GM23338 (cell line): ENCODE results near the gene TMEM119. TPM values are rescaled to one million over a fixed set of nuclear protein-coding genes. Genes with fewer than 3 reads are reported as not detected.

Experiments used
- ATAC-seq: fragments of 200-7000 bp; cut with Tn5 transposase; 3 replicates; pipeline ENCODE4 v1.9.1; 2020
- DNase-seq: peaks from one replicate; pipeline ENCODE4 v3.0.0-alpha.2; 2015; ENCODE audit warnings: low spot score
- H2AFZ ChIP-seq: fragments of 200-600 bp; sonication (generic); 2 replicates; pipeline ENCODE4 v1.8.0; 2016; ENCODE audit warnings: antibody characterized with exemption, mild to moderate bottlenecking, moderate library complexity
- H3F3A ChIP-seq: fragments of 200-600 bp; sonication (generic); replicated peaks from 2 replicates; pipeline ENCODE4 v1.8.0; 2017; ENCODE audit warnings: antibody characterized with exemption, mixed run types, low read depth
- H3K27ac ChIP-seq: fragments of 200-600 bp; sonication (generic); 2 replicates; pipeline ENCODE4 v1.6.1; 2016; ENCODE audit warnings: low read depth
- H3K27me3 ChIP-seq: fragments of 200-600 bp; sonication (generic); 2 replicates; pipeline ENCODE4 v1.8.0; 2016; ENCODE audit warnings: mild to moderate bottlenecking, mixed run types, moderate library complexity; ENCODE audit not compliant: insufficient read depth
- H3K36me3 ChIP-seq: fragments of 200-600 bp; sonication (generic); 2 replicates; pipeline ENCODE4 v1.8.0; 2016; ENCODE audit warnings: mild to moderate bottlenecking; ENCODE audit not compliant: insufficient read depth
- H3K4me1 ChIP-seq: fragments of 200-600 bp; sonication (generic); 2 replicates; pipeline ENCODE4 v1.8.0; 2016; ENCODE audit warnings: mild to moderate bottlenecking, moderate library complexity; ENCODE audit not compliant: insufficient read depth
- H3K4me2 ChIP-seq: fragments of 200-600 bp; sonication (generic); 2 replicates; pipeline ENCODE4 v1.7.1; 2017; ENCODE audit warnings: mixed run types
- H3K4me3 ChIP-seq: fragments of 200-600 bp; sonication (generic); 2 replicates; pipeline ENCODE4 v1.6.1; 2016; ENCODE audit warnings: mixed run types
- H3K79me2 ChIP-seq: fragments of 200-600 bp; sonication (generic); replicated peaks from 2 replicates; pipeline ENCODE4 v1.8.0; 2017; ENCODE audit warnings: mild to moderate bottlenecking; ENCODE audit not compliant: insufficient read depth
- H3K9me2 ChIP-seq: fragments of 200-600 bp; sonication (generic); 2 replicates; pipeline ENCODE4 v1.8.0; 2017; ENCODE audit not compliant: insufficient read depth
- H4K20me1 ChIP-seq: fragments of 200-600 bp; sonication (generic); replicated peaks from 2 replicates; pipeline ENCODE4 v1.8.0; 2017; ENCODE audit warnings: mild to moderate bottlenecking; ENCODE audit not compliant: insufficient read depth
- H3K27ac Mint-ChIP-seq: 2 replicates; pipeline ENCODE4 v1.8.0; 2020; ENCODE audit warnings: inconsistent platforms, mild to moderate bottlenecking, moderate library complexity, mixed read lengths
- H3K27me3 Mint-ChIP-seq: 3 replicates; pipeline ENCODE4 v1.8.0; 2022; ENCODE audit warnings: low read depth, mild to moderate bottlenecking, moderate library complexity, mixed read lengths, inconsistent platforms; ENCODE audit not compliant: insufficient read depth, poor library complexity
- H3K36me3 Mint-ChIP-seq: 3 replicates; pipeline ENCODE4 v1.8.0; 2021; ENCODE audit warnings: low read depth, mild to moderate bottlenecking, inconsistent platforms, moderate library complexity, mixed read lengths
- H3K4me1 Mint-ChIP-seq: 3 replicates; pipeline ENCODE4 v1.8.0; 2020; ENCODE audit warnings: mild to moderate bottlenecking, inconsistent platforms, mixed read lengths
- H3K4me3 Mint-ChIP-seq: 3 replicates; pipeline ENCODE4 v1.8.0; 2021; ENCODE audit warnings: moderate library complexity, mild to moderate bottlenecking, inconsistent platforms, mixed read lengths
- H3K9me3 Mint-ChIP-seq: 3 replicates; pipeline ENCODE4 v1.8.0; 2020; ENCODE audit warnings: moderate library complexity, mild to moderate bottlenecking, inconsistent platforms, mixed read lengths
- CREB1 ChIP-seq: fragments of 250-450 bp; sonication (Bioruptor Pico); IDR thresholded peaks from 2 replicates; pipeline ENCODE4 v1.5.0; 2020; ENCODE audit warnings: low read depth, mild to moderate bottlenecking, moderate library complexity
- EZH2 ChIP-seq: fragments of 200-600 bp; sonication (generic); IDR thresholded peaks from one replicate; pipeline ENCODE4 v1.8.0; 2017; ENCODE audit warnings: antibody characterized with exemption, mild to moderate bottlenecking, low read depth; ENCODE audit not compliant: unreplicated experiment
- EZH2phosphoT487 ChIP-seq: fragments of 200-600 bp; sonication (generic); IDR thresholded peaks from one replicate; pipeline ENCODE4 v1.8.1; 2018; ENCODE audit warnings: antibody characterized with exemption; ENCODE audit not compliant: unreplicated experiment
- JUNB ChIP-seq: IDR thresholded peaks from one replicate; pipeline ENCODE4 v1.6.1; 2016; ENCODE audit warnings: antibody characterized with exemption; ENCODE audit not compliant: unreplicated experiment
- NANOG ChIP-seq: IDR thresholded peaks from 2 replicates; pipeline ENCODE4 v1.6.1; 2016; ENCODE audit warnings: antibody characterized with exemption, borderline replicate concordance
- POLR2AphosphoS5 ChIP-seq: IDR thresholded peaks from 2 replicates; pipeline ENCODE4 v1.6.1; 2016; ENCODE audit warnings: antibody characterized with exemption, low read depth
- STAT1 ChIP-seq: IDR thresholded peaks from one replicate; pipeline ENCODE4 v1.6.1; 2016; ENCODE audit warnings: antibody characterized with exemption; ENCODE audit not compliant: unreplicated experiment
- polyA plus RNA-seq: library from polyadenylated mRNA; unstranded; fragments of >200 nt; fragmentation: Nextera tagmentation; extraction: Ambion mirVana; gene quantifications from 2 replicates; pipeline ENCODE4 v1.2.1, GENCODE V29; 2016
- total RNA-seq: library from RNA; depleted of rRNA; stranded (reverse); fragments of >200 nt; shearing (Covaris generic); gene quantifications from 2 replicates; pipeline ENCODE4 v1.2.3, GENCODE V29; 2014
- TF ChIP-seq, protein P1 (sequence below), 2 experiments: fragments of 200-600 bp in 1 of 2; sonication (generic) in 1 of 2; conservative IDR thresholded peaks; 2 replicates each; pipeline versions ENCODE4 v1.5.1 to v1.6.1; 2016 to 2017; ENCODE audit warnings: antibody characterized with exemption in 2 of 2, low read depth in 2 of 2, mild to moderate bottlenecking in 2 of 2, moderate library complexity in 1 of 2
- TF ChIP-seq, protein P2 (sequence below): IDR thresholded peaks from 2 replicates; pipeline ENCODE4 v1.6.1; 2016; ENCODE audit warnings: antibody characterized with exemption
- TF ChIP-seq, protein P3 (sequence below): fragments of 250-450 bp; sonication (Bioruptor Pico); IDR thresholded peaks from 2 replicates; pipeline ENCODE4 v1.5.0; 2020; ENCODE audit warnings: mild to moderate bottlenecking, moderate library complexity
- TF ChIP-seq, protein P4 (sequence below): IDR thresholded peaks from one replicate; pipeline ENCODE4 v1.6.1; 2018; ENCODE audit warnings: antibody characterized with exemption; ENCODE audit not compliant: unreplicated experiment

The TMEM119 gene
- total and polyA plus RNA-seq, 2 experiments from 2014 or later = 0.06 to 0.07 TPM

DNA sequence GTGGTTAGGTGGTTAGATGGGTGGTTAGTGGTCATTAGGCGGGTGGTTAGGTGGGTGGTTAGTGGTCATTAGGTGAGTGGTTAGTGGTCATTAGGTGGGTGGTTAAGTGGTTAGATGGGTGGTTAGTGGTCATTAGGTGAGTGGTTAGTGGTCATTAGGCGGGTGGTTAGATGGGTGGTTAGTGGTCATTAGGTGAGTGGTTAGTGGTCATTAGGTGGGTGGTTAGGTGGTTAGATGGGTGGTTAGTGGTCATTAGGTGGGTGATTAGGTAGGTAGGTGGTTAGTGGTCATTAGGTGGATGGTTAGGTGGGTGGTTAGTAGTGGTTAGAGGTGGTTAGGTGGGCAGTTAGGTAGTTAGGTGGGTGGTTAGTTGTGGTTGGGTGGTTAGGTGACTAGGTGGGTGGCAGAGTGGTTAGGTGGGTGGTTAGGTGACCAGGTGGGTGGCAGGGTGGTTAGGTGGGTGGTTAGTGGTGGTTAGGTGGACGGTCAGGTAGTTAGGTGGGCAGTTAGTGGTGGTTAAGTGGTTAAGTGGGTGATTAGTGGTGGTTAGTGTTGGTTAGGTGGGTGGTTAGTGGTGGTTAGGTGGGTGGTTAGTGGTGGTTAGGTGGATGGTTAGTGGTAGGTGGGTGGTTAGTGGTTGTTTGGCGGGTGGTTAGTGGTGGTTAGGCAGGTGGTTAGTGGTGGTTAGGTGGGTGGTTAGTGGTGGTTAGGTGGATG lies 8.0 kb upstream of the TMEM119 start (continued):
- TF ChIP-seq, protein P1, sequence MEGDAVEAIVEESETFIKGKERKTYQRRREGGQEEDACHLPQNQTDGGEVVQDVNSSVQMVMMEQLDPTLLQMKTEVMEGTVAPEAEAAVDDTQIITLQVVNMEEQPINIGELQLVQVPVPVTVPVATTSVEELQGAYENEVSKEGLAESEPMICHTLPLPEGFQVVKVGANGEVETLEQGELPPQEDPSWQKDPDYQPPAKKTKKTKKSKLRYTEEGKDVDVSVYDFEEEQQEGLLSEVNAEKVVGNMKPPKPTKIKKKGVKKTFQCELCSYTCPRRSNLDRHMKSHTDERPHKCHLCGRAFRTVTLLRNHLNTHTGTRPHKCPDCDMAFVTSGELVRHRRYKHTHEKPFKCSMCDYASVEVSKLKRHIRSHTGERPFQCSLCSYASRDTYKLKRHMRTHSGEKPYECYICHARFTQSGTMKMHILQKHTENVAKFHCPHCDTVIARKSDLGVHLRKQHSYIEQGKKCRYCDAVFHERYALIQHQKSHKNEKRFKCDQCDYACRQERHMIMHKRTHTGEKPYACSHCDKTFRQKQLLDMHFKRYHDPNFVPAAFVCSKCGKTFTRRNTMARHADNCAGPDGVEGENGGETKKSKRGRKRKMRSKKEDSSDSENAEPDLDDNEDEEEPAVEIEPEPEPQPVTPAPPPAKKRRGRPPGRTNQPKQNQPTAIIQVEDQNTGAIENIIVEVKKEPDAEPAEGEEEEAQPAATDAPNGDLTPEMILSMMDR (conservative IDR thresholded peaks at IDR 0.05; ENCODE audit: low read depth in 2 of 2) = no peak
- TF ChIP-seq EZH2 = no peak
- no peak for TF ChIP-seq JUNB
- TF ChIP-seq, protein P2, sequence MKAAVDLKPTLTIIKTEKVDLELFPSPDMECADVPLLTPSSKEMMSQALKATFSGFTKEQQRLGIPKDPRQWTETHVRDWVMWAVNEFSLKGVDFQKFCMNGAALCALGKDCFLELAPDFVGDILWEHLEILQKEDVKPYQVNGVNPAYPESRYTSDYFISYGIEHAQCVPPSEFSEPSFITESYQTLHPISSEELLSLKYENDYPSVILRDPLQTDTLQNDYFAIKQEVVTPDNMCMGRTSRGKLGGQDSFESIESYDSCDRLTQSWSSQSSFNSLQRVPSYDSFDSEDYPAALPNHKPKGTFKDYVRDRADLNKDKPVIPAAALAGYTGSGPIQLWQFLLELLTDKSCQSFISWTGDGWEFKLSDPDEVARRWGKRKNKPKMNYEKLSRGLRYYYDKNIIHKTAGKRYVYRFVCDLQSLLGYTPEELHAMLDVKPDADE = no peak
- TF ChIP-seq POLR2AphosphoS5 = no peak

DNA sequence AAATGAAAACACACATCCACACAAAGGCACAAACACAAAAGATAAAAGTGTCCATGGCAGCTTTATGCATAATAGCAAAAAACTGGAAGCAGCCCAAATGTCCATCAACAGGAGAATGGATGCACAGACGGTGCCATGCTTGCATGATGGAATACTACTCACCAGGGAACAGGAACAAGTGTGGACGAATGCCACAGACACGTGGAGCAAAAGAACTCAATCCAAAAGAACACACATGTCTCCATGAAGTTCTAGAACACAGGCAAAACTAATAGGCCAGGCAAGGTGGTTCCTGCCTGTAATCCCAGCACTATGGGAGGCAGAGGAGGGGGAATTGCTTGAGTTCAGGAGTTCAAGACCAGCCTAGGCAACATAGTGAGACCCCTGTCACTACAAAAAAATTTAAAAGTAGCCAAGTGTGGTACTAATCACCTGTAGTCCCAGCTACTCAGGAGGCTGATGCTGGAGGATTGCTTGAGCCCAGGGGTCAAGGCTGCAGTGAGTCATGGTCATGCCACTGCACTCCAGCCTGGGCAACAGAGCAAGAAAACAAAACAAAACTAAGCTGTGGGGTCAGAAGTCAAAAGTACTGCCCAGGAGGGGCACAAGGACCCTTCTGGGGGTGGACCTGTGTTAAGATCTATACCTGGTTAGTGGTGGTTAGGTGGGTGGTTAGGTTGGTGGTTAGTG lies 7.3 kb upstream of the TMEM119 start:
- DNase-seq (no peak), ATAC-seq (no peak)
- Mint-ChIP-seq H3K4me3 (no peak overlapping the region), H3K27ac (peak overlapping the region; percentile 48; the same call in 1 of the 2 replicates), H3K27me3 (peaks cover 8% of the 10 kb centered on the region), H3K9me3 (no peaks in the 10 kb centered on the region), H3K36me3 (no peaks in the 10 kb centered on the region), H3K4me1 (peaks cover 18% of the 10 kb centered on the region)
- H3K27me3 ChIP-seq = no peaks in the 10 kb centered on the region
- no peaks in the 10 kb centered on the region for H4K20me1 ChIP-seq
- no peaks in the 10 kb centered on the region for H3K79me2 ChIP-seq
- no peak overlapping the region for H3K27ac ChIP-seq
- no peaks in the 10 kb centered on the region; the same call in 1 of the 2 replicates for H3K4me1 ChIP-seq
- H3K4me2 ChIP-seq = no peak overlapping the region
- H3K9me2 ChIP-seq = no peaks in the 10 kb centered on the region
- no peaks in the 10 kb centered on the region for H3K36me3 ChIP-seq
- no peak overlapping the region for H3K4me3 ChIP-seq
- 0 out of 2 replicates have a peak, but pooled peaks cover 6% of the 10 kb centered on the region for H3F3A ChIP-seq
- no peak overlapping the region for H2AFZ ChIP-seq
- TF ChIP-seq NANOG = no peak
- TF ChIP-seq STAT1 = no peak
- TF ChIP-seq, protein P3, sequence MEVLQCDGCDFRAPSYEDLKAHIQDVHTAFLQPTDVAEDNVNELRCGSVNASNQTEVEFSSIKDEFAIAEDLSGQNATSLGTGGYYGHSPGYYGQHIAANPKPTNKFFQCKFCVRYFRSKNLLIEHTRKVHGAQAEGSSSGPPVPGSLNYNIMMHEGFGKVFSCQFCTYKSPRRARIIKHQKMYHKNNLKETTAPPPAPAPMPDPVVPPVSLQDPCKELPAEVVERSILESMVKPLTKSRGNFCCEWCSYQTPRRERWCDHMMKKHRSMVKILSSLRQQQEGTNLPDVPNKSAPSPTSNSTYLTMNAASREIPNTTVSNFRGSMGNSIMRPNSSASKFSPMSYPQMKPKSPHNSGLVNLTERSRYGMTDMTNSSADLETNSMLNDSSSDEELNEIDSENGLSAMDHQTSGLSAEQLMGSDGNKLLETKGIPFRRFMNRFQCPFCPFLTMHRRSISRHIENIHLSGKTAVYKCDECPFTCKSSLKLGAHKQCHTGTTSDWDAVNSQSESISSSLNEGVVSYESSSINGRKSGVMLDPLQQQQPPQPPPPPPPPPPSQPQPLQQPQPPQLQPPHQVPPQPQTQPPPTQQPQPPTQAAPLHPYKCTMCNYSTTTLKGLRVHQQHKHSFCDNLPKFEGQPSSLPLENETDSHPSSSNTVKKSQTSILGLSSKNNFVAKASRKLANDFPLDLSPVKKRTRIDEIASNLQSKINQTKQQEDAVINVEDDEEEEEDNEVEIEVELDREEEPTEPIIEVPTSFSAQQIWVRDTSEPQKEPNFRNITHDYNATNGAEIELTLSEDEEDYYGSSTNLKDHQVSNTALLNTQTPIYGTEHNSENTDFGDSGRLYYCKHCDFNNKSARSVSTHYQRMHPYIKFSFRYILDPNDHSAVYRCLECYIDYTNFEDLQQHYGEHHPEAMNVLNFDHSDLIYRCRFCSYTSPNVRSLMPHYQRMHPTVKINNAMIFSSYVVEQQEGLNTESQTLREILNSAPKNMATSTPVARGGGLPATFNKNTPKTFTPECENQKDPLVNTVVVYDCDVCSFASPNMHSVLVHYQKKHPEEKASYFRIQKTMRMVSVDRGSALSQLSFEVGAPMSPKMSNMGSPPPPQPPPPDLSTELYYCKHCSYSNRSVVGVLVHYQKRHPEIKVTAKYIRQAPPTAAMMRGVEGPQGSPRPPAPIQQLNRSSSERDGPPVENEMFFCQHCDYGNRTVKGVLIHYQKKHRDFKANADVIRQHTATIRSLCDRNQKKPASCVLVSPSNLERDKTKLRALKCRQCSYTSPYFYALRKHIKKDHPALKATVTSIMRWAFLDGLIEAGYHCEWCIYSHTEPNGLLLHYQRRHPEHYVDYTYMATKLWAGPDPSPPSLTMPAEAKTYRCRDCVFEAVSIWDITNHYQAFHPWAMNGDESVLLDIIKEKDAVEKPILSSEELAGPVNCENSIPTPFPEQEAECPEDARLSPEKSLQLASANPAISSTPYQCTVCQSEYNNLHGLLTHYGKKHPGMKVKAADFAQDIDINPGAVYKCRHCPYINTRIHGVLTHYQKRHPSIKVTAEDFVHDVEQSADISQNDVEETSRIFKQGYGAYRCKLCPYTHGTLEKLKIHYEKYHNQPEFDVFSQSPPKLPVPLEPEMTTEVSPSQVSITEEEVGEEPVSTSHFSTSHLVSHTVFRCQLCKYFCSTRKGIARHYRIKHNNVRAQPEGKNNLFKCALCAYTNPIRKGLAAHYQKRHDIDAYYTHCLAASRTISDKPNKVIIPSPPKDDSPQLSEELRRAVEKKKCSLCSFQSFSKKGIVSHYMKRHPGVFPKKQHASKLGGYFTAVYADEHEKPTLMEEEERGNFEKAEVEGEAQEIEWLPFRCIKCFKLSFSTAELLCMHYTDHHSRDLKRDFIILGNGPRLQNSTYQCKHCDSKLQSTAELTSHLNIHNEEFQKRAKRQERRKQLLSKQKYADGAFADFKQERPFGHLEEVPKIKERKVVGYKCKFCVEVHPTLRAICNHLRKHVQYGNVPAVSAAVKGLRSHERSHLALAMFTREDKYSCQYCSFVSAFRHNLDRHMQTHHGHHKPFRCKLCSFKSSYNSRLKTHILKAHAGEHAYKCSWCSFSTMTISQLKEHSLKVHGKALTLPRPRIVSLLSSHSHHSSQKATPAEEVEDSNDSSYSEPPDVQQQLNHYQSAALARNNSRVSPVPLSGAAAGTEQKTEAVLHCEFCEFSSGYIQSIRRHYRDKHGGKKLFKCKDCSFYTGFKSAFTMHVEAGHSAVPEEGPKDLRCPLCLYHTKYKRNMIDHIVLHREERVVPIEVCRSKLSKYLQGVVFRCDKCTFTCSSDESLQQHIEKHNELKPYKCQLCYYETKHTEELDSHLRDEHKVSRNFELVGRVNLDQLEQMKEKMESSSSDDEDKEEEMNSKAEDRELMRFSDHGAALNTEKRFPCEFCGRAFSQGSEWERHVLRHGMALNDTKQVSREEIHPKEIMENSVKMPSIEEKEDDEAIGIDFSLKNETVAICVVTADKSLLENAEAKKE (CRISPR knock-in tag) = no peak
- TF ChIP-seq CREB1 (CRISPR knock-in tag) = no peak
- TF ChIP-seq, protein P4, sequence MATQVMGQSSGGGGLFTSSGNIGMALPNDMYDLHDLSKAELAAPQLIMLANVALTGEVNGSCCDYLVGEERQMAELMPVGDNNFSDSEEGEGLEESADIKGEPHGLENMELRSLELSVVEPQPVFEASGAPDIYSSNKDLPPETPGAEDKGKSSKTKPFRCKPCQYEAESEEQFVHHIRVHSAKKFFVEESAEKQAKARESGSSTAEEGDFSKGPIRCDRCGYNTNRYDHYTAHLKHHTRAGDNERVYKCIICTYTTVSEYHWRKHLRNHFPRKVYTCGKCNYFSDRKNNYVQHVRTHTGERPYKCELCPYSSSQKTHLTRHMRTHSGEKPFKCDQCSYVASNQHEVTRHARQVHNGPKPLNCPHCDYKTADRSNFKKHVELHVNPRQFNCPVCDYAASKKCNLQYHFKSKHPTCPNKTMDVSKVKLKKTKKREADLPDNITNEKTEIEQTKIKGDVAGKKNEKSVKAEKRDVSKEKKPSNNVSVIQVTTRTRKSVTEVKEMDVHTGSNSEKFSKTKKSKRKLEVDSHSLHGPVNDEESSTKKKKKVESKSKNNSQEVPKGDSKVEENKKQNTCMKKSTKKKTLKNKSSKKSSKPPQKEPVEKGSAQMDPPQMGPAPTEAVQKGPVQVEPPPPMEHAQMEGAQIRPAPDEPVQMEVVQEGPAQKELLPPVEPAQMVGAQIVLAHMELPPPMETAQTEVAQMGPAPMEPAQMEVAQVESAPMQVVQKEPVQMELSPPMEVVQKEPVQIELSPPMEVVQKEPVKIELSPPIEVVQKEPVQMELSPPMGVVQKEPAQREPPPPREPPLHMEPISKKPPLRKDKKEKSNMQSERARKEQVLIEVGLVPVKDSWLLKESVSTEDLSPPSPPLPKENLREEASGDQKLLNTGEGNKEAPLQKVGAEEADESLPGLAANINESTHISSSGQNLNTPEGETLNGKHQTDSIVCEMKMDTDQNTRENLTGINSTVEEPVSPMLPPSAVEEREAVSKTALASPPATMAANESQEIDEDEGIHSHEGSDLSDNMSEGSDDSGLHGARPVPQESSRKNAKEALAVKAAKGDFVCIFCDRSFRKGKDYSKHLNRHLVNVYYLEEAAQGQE = no peak
- TF ChIP-seq POLR2AphosphoS5 = no peak
- TF ChIP-seq JUNB = no peak
- no peak for TF ChIP-seq EZH2phosphoT487
